HEK293T (cell line): ENCODE measurements around the gene PLCL2.
A peak's percentile ranks its signal among the peaks of the same experiment; 100 is the strongest.

Source experiments
- CTCF ChIA-PET: fragments of 350-600 bp; formaldehyde crosslinking; extraction: SDS; loops from one replicate; lab custom pipeline; 2021; ENCODE audit warnings: antibody characterized with exemption, inconsistent platforms; lab: Yijun Ruan, JAX
- POLR2A ChIA-PET: fragments of 350-600 bp; formaldehyde crosslinking; extraction: SDS; loops from one replicate; lab custom pipeline; 2020; ENCODE audit warnings: antibody characterized with exemption, inconsistent platforms; lab: Yijun Ruan, JAX
- DNase-seq: peaks from one replicate; pipeline ENCODE4 v3.0.0; 2012; ENCODE audit warnings: mixed read lengths; ENCODE audit errors: extremely low spot score
- ARNT ChIP-seq: fragments of 450-650 bp; IDR thresholded peaks from 2 replicates; pipeline ENCODE4 v1.6.1; 2017; ENCODE audit warnings: mild to moderate bottlenecking
- BHLHE40 ChIP-seq: fragments of 450-650 bp; IDR thresholded peaks from 2 replicates; pipeline ENCODE4 v1.6.1; 2016; ENCODE audit warnings: mild to moderate bottlenecking, moderate library complexity, borderline replicate concordance
- CTBP1 ChIP-seq: fragments of 450-650 bp; IDR thresholded peaks from 2 replicates; pipeline ENCODE4 v1.6.1; 2016; ENCODE audit warnings: borderline replicate concordance
- ELF4 ChIP-seq: fragments of 450-650 bp; IDR thresholded peaks from 2 replicates; pipeline ENCODE4 v1.6.1; 2017; ENCODE audit warnings: antibody characterized with exemption
- FOXA1 ChIP-seq: fragments of 450-650 bp; IDR thresholded peaks from 2 replicates; pipeline ENCODE4 v1.6.1; 2016; ENCODE audit warnings: mild to moderate bottlenecking
- FOXK2 ChIP-seq: fragments of 450-650 bp; IDR thresholded peaks from 2 replicates; pipeline ENCODE4 v1.6.1; 2016; ENCODE audit warnings: mild to moderate bottlenecking
- FOXM1 ChIP-seq: fragments of 450-650 bp; IDR thresholded peaks from 2 replicates; pipeline ENCODE4 v1.6.1; 2017; ENCODE audit warnings: mild to moderate bottlenecking, borderline replicate concordance
- HDGF ChIP-seq: fragments of 450-650 bp; IDR thresholded peaks from 2 replicates; pipeline ENCODE4 v1.6.1; 2017; ENCODE audit warnings: antibody characterized with exemption, borderline replicate concordance
- L3MBTL2 ChIP-seq: fragments of 450-650 bp; conservative IDR thresholded peaks from 2 replicates; pipeline ENCODE4 v1.6.1; 2016; ENCODE audit warnings: mild to moderate bottlenecking
- LEF1 ChIP-seq: fragments of 450-650 bp; IDR thresholded peaks from 2 replicates; pipeline ENCODE4 v1.6.1; 2017; ENCODE audit warnings: mild to moderate bottlenecking, borderline replicate concordance
- NFRKB ChIP-seq: fragments of 450-650 bp; IDR thresholded peaks from 2 replicates; pipeline ENCODE4 v1.6.1; 2016; ENCODE audit warnings: mild to moderate bottlenecking, moderate library complexity
- PKNOX1 ChIP-seq: fragments of 450-650 bp; IDR thresholded peaks from 2 replicates; pipeline ENCODE4 v1.6.1; 2016
- SP1 ChIP-seq: fragments of 450-650 bp; IDR thresholded peaks from 2 replicates; pipeline ENCODE4 v1.6.1; 2017
- SUZ12 ChIP-seq: fragments of 450-650 bp; IDR thresholded peaks from 2 replicates; pipeline ENCODE4 v1.6.1; 2016; ENCODE audit warnings: mild to moderate bottlenecking
- TARDBP ChIP-seq: fragments of 450-650 bp; IDR thresholded peaks from 2 replicates; pipeline ENCODE4 v1.6.1; 2016
- ZNF384 ChIP-seq: fragments of 450-650 bp; IDR thresholded peaks from 2 replicates; pipeline ENCODE4 v1.6.1; 2016

The PLCL2 gene

GRCh38 chr3:17136136-17136721 is 251.5 kb downstream of the PLCL2 start:
- ChIA-PET POLR2A (interaction anchor here (0.6 kb wide), 1 partner anchor 20 kb away, joined by 3 read pairs; no protein-coding TSS in a partner anchor), CTCF (interaction anchor here (0.8 kb wide), 1 partner anchor 307 kb away, joined by 4 read pairs; no protein-coding TSS in a partner anchor)
- TF ChIP-seq BHLHE40 (no peak), ARNT (no peak), PKNOX1 (peak; percentile 66)
- peak; percentile 18 for DNase-seq

DNA sequence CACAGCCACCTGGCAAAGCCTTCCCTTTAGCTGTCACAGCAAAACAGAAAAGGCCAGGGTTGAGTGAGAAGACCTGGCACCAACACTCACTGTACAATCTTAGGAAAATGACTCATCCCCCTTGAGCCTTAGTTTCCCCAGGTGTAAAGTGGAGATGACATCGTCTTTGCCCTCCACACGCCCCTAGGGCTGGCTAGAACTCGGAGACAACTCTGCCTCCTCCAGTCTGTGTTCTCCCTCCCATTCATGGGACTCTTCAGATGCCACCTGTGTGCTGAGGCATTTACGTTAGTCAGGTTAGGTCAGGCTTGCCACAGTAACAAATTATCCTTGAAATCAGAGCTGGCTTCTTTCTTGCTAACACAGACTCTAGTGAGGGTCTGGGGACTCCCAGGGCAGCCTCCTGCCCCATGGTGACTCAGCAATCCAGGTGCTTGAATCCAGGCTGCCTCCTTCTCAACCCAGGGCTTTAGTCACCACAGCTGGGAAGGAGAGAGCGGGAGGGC is 252.6 kb downstream of the PLCL2 start:
- CTCF ChIA-PET: no interaction called here
- DNase-seq: no peak
- TF ChIP-seq LEF1: no peak
- TF ChIP-seq PKNOX1: no peak
- TF ChIP-seq BHLHE40: no peak
- no peak for TF ChIP-seq ZNF384
- TF ChIP-seq FOXA1: no peak
- no peak for TF ChIP-seq FOXK2
- TF ChIP-seq CTBP1: no peak
- no peak for TF ChIP-seq SUZ12
- TF ChIP-seq NFRKB: no peak
- TF ChIP-seq HDGF: no peak
- no peak for TF ChIP-seq ELF4
- TF ChIP-seq SP1: no peak
- no peak for TF ChIP-seq L3MBTL2
- no peak for TF ChIP-seq TARDBP
- no peak for TF ChIP-seq ARNT
- no peak for TF ChIP-seq FOXM1
- POLR2A ChIA-PET: no interaction called here

DNA sequence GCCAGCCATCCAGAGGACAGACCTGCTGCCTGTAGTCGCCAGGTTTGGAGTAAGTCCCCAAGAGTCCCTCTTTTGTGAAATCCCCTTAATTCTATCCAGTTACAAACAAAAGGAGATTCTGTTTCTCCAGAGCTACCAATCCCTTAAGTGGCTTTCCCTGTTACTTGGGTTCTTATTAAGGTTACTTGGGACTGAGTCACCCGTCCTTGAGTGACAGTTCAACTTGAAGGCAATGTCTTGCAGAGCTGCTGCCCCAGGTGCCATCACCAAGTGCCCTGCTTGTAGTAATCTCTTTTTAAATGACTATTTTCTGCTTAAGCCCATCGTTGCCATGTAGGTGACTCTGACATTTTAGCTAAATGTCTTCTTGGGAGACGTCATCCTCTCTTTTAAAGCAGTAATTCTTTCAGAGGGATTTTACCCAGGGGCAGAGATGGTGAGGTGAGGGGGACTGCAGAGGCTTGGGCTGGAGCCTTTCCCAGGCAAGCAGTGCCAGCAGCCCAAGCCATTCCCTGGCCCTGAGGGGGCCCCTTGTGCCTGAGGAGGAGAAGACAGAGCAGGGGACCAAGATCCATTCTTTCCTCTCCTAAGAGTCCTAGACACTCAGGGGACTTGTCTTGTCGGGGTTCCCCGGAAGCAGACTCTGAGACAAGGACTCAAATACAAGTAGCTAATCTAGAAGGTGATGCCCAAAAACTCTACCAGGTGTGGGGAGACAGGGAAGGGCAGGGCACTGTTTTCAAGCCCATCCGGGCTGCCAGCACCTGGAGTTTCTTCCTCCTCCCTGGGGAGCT is 253.7 kb downstream of the PLCL2 start:
- TF ChIP-seq ARNT (no peak), NFRKB (no peak), SUZ12 (no peak), TARDBP (no peak), FOXK2 (no peak), LEF1 (no peak), FOXA1 (no peak), FOXM1 (no peak), ELF4 (no peak)
- DNase-seq: no peak
- ChIA-PET CTCF (no interaction called here), POLR2A (no interaction called here)
